GM23338 (cell line): Measurements from ENCODE around the gene VWDE.

ENCODE experiments used
- EZH2 ChIP-seq: fragments of 200-600 bp; sonication (generic); IDR thresholded peaks from one replicate; pipeline ENCODE4 v1.8.0; 2017; ENCODE audit warnings: antibody characterized with exemption, mild to moderate bottlenecking, low read depth; ENCODE audit not compliant: unreplicated experiment
- EZH2phosphoT487 ChIP-seq: fragments of 200-600 bp; sonication (generic); IDR thresholded peaks from one replicate; pipeline ENCODE4 v1.8.1; 2018; ENCODE audit warnings: antibody characterized with exemption; ENCODE audit not compliant: unreplicated experiment
- JUNB ChIP-seq: IDR thresholded peaks from one replicate; pipeline ENCODE4 v1.6.1; 2016; ENCODE audit warnings: antibody characterized with exemption; ENCODE audit not compliant: unreplicated experiment
- NANOG ChIP-seq: IDR thresholded peaks from 2 replicates; pipeline ENCODE4 v1.6.1; 2016; ENCODE audit warnings: antibody characterized with exemption, borderline replicate concordance
- POLR2AphosphoS5 ChIP-seq: IDR thresholded peaks from 2 replicates; pipeline ENCODE4 v1.6.1; 2016; ENCODE audit warnings: antibody characterized with exemption, low read depth
- STAT1 ChIP-seq: IDR thresholded peaks from one replicate; pipeline ENCODE4 v1.6.1; 2016; ENCODE audit warnings: antibody characterized with exemption; ENCODE audit not compliant: unreplicated experiment
- ZNF114 ChIP-seq: fragments of 250-450 bp; sonication (Bioruptor Pico); IDR thresholded peaks from 2 replicates; pipeline ENCODE4 v1.5.0; 2020; ENCODE audit warnings: mild to moderate bottlenecking, moderate library complexity
- TF ChIP-seq, protein P1 (sequence below), 2 experiments: fragments of 200-600 bp in 1 of 2; sonication (generic) in 1 of 2; conservative IDR thresholded peaks; 2 replicates each; pipeline versions ENCODE4 v1.5.1 to v1.6.1; 2016 to 2017; ENCODE audit warnings: antibody characterized with exemption in 2 of 2, low read depth in 2 of 2, mild to moderate bottlenecking in 2 of 2, moderate library complexity in 1 of 2
- TF ChIP-seq, protein P2 (sequence below): IDR thresholded peaks from one replicate; pipeline ENCODE4 v1.6.1; 2018; ENCODE audit warnings: antibody characterized with exemption; ENCODE audit not compliant: unreplicated experiment
- TF ChIP-seq, protein P3 (sequence below): IDR thresholded peaks from 2 replicates; pipeline ENCODE4 v1.6.1; 2016; ENCODE audit warnings: antibody characterized with exemption

DNA sequence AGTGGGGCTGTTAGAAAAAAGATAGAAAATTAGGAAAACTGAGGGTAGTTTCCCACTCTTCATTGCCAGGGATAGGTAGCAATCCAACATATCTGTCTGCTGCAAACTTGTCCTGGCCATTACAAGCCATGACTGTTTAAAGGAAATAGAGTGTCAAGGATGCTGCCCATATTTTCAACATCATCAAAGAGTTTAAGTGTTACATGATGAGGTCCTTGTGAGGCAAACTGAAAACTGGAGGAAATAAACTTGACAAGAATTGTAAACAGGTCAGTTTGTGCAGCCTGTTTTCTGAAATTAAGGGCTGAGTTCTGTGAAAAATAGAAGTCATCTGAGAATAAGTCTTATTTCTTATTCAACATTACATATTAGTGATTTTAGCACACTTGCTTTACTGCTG is 78.0 kb downstream of the VWDE start:
- TF ChIP-seq, protein P1, sequence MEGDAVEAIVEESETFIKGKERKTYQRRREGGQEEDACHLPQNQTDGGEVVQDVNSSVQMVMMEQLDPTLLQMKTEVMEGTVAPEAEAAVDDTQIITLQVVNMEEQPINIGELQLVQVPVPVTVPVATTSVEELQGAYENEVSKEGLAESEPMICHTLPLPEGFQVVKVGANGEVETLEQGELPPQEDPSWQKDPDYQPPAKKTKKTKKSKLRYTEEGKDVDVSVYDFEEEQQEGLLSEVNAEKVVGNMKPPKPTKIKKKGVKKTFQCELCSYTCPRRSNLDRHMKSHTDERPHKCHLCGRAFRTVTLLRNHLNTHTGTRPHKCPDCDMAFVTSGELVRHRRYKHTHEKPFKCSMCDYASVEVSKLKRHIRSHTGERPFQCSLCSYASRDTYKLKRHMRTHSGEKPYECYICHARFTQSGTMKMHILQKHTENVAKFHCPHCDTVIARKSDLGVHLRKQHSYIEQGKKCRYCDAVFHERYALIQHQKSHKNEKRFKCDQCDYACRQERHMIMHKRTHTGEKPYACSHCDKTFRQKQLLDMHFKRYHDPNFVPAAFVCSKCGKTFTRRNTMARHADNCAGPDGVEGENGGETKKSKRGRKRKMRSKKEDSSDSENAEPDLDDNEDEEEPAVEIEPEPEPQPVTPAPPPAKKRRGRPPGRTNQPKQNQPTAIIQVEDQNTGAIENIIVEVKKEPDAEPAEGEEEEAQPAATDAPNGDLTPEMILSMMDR (conservative IDR thresholded peaks at IDR 0.05; ENCODE audit: low read depth in 2 of 2), result no peak
- TF ChIP-seq EZH2 (no peak), NANOG (no peak), EZH2phosphoT487 (no peak), POLR2AphosphoS5 (no peak), ZNF114 (CRISPR knock-in tag) (no peak), JUNB (no peak), STAT1 (no peak)
- TF ChIP-seq, protein P2, sequence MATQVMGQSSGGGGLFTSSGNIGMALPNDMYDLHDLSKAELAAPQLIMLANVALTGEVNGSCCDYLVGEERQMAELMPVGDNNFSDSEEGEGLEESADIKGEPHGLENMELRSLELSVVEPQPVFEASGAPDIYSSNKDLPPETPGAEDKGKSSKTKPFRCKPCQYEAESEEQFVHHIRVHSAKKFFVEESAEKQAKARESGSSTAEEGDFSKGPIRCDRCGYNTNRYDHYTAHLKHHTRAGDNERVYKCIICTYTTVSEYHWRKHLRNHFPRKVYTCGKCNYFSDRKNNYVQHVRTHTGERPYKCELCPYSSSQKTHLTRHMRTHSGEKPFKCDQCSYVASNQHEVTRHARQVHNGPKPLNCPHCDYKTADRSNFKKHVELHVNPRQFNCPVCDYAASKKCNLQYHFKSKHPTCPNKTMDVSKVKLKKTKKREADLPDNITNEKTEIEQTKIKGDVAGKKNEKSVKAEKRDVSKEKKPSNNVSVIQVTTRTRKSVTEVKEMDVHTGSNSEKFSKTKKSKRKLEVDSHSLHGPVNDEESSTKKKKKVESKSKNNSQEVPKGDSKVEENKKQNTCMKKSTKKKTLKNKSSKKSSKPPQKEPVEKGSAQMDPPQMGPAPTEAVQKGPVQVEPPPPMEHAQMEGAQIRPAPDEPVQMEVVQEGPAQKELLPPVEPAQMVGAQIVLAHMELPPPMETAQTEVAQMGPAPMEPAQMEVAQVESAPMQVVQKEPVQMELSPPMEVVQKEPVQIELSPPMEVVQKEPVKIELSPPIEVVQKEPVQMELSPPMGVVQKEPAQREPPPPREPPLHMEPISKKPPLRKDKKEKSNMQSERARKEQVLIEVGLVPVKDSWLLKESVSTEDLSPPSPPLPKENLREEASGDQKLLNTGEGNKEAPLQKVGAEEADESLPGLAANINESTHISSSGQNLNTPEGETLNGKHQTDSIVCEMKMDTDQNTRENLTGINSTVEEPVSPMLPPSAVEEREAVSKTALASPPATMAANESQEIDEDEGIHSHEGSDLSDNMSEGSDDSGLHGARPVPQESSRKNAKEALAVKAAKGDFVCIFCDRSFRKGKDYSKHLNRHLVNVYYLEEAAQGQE, result no peak
- TF ChIP-seq, protein P3, sequence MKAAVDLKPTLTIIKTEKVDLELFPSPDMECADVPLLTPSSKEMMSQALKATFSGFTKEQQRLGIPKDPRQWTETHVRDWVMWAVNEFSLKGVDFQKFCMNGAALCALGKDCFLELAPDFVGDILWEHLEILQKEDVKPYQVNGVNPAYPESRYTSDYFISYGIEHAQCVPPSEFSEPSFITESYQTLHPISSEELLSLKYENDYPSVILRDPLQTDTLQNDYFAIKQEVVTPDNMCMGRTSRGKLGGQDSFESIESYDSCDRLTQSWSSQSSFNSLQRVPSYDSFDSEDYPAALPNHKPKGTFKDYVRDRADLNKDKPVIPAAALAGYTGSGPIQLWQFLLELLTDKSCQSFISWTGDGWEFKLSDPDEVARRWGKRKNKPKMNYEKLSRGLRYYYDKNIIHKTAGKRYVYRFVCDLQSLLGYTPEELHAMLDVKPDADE, result no peak
